MM.1S (cell line): ENCODE measurements around the gene CCDC69.

ENCODE experiments used
- EZH2 ChIP-seq: fragments of 300-600 bp; sonication (generic); optimal IDR thresholded peaks from 2 replicates; pipeline ENCODE3; 2017; ENCODE audit warnings: low read depth, mild to moderate bottlenecking, antibody characterized with exemption, low read length, mixed read lengths
- TF ChIP-seq, protein P1 (sequence below): fragments of 300-600 bp; sonication (generic); IDR thresholded peaks from 2 replicates; pipeline ENCODE4 v1.5.1; 2016; ENCODE audit warnings: antibody characterized with exemption, low read length, mixed read lengths

DNA sequence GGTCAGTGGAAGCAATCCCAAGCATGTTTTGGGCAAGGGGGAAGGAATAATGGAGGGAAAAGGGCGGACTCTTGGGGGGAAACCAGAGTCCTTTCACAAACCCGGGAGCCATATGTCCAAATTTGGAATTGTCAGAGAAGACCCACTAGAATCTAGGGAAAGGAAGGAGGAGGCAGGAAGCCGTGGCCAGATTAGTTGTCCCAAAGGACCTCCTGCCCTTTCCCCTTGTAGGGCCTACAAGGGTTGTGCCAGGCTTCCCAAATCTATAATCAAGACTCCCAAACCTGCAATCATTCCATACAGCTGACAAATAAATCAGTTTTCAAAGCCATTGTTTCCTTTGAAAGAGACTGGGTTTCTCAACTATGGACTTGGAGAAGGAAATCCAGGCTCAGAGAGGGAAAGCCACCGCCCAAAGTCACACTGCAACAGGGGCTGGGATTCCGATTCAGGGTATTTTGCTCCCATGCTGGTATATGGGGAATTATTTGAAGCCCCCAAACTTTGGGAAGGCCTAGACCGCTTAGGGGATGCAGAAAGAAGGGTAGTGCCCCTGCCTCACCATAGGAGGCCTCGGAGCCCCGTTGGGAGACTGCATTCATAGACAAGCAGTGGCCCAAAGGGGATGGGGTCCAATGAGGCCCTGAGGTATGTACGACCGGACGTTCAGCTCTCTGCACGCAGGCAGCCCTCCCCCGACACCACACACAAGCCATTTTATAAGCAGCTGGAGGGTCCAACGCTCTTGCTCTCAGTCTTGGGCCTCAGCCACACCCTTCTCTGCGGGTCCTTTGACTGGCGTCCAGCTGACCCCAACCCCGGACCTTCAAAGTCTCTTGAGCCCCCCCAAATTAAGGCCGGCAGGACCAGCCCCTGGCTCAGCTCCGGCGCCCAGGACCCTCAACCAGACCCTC, 67.1 kb downstream of the CCDC69 start:
- TF ChIP-seq, protein P1, sequence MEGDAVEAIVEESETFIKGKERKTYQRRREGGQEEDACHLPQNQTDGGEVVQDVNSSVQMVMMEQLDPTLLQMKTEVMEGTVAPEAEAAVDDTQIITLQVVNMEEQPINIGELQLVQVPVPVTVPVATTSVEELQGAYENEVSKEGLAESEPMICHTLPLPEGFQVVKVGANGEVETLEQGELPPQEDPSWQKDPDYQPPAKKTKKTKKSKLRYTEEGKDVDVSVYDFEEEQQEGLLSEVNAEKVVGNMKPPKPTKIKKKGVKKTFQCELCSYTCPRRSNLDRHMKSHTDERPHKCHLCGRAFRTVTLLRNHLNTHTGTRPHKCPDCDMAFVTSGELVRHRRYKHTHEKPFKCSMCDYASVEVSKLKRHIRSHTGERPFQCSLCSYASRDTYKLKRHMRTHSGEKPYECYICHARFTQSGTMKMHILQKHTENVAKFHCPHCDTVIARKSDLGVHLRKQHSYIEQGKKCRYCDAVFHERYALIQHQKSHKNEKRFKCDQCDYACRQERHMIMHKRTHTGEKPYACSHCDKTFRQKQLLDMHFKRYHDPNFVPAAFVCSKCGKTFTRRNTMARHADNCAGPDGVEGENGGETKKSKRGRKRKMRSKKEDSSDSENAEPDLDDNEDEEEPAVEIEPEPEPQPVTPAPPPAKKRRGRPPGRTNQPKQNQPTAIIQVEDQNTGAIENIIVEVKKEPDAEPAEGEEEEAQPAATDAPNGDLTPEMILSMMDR = no peak
- TF ChIP-seq EZH2 = no peak
